ENCODE results near the gene TTBK1. TPM values are rescaled to one million over a fixed set of nuclear protein-coding genes. Genes with fewer than 3 reads are reported as not detected.
A peak's percentile ranks its signal among the peaks of the same experiment; 100 is the strongest.

Gene TTBK1
- total RNA-seq, 1 donor from 2014 or later: 1.7 TPM

GRCh38 chr6:43222418-43223059, 20.7 kb upstream of the TTBK1 start:
- Mint-ChIP-seq H3K27me3 (no peaks in the 10 kb centered on the region), H3K4me3 (ENCODE audit: low read depth) (no peak overlapping the region), H3K27ac (no peak overlapping the region), H3K9me3 (ENCODE audit: low read depth) (no peaks in the 10 kb centered on the region), H3K4me1 (ENCODE audit: low read depth) (no peaks in the 10 kb centered on the region), H3K36me3 (ENCODE audit: insufficient read depth) (peaks cover 12% of the 10 kb centered on the region)
- TF ChIP-seq CTCF (IDR thresholded peaks at IDR 0.05; ENCODE audit: unreplicated experiment): no peak
- DNase-seq (ENCODE audit: low spot score, unreplicated experiment): no peak

- no peaks in the 10 kb centered on the region for H3K4me1 Mint-ChIP-seq (ENCODE audit: low read depth)
- no peak overlapping the region for H3K27ac Mint-ChIP-seq
- TF ChIP-seq CTCF (IDR thresholded peaks at IDR 0.05; ENCODE audit: unreplicated experiment): no peak
- no peaks in the 10 kb centered on the region for H3K27me3 Mint-ChIP-seq
- H3K4me3 Mint-ChIP-seq (ENCODE audit: low read depth): no peak overlapping the region
- no peaks in the 10 kb centered on the region for H3K9me3 Mint-ChIP-seq (ENCODE audit: low read depth)
- H3K36me3 Mint-ChIP-seq (ENCODE audit: insufficient read depth): peaks cover 10% of the 10 kb centered on the region
- no peak for DNase-seq (ENCODE audit: low spot score, unreplicated experiment)
Observed at GRCh38 chr6:43223175-43223574, 20.1 kb upstream of the TTBK1 start.

GRCh38 chr6:43226192-43226851, 17.0 kb upstream of the TTBK1 start:
- Mint-ChIP-seq H3K4me3 (ENCODE audit: low read depth) (no peak overlapping the region), H3K9me3 (ENCODE audit: low read depth) (no peaks in the 10 kb centered on the region), H3K36me3 (ENCODE audit: insufficient read depth) (peaks cover 6% of the 10 kb centered on the region), H3K4me1 (ENCODE audit: low read depth) (no peaks in the 10 kb centered on the region), H3K27me3 (peaks cover 11% of the 10 kb centered on the region), H3K27ac (no peak overlapping the region)
- DNase-seq (ENCODE audit: low spot score, unreplicated experiment): no peak
- no peak for TF ChIP-seq CTCF (IDR thresholded peaks at IDR 0.05; ENCODE audit: unreplicated experiment)

- Mint-ChIP-seq H3K36me3 (ENCODE audit: insufficient read depth) (peaks cover 3% of the 10 kb centered on the region), H3K4me1 (ENCODE audit: low read depth) (no peaks in the 10 kb centered on the region), H3K9me3 (ENCODE audit: low read depth) (no peaks in the 10 kb centered on the region), H3K27ac (peak within 1 kb of the TSS; percentile 74), H3K27me3 (peaks cover 26% of the 10 kb centered on the region), H3K4me3 (ENCODE audit: low read depth) (peak within 1 kb of the TSS; percentile 78)
- DNase-seq (ENCODE audit: low spot score, unreplicated experiment): peak; percentile 78
- TF ChIP-seq CTCF (IDR thresholded peaks at IDR 0.05; ENCODE audit: unreplicated experiment): peak; percentile 97
Observed at GRCh38 chr6:43228951-43229802, 14.1 kb upstream of the TTBK1 start, which contains the start of gene DNPH1. TSS of gene DNPH1 (minus strand) at chr6:43229481. CDS start at chr6:43229456, 25 bp downstream.

All from progenitor cell of endocrine pancreas (in vitro differentiated cells).